Fibroblast of lung (primary cell): ENCODE measurements around the gene ERVFRD-1. TPM values are rescaled to one million over a fixed set of nuclear protein-coding genes. Genes with fewer than 3 reads are reported as not detected.
"Not testable (repeated sequence)": the region's sequence is repeated elsewhere in the genome, so short reads cannot be mapped to it uniquely, and the experiment has no call there.

Experiments
- DNase-seq, 2 donors: peaks; one replicate each; pipeline versions ENCODE4 v3.0.0 to v3.0.0-alpha.2; 2010; ENCODE audit warnings: low read depth in 2 of 2
- H2AFZ ChIP-seq: 2 replicates; pipeline ENCODE4 v1.5.1; 2012; ENCODE audit warnings: low read length, control low read depth, inconsistent platforms
- H3K27ac ChIP-seq: 2 replicates; pipeline ENCODE4 v1.5.1; 2011; ENCODE audit warnings: low read length, control low read depth; ENCODE audit not compliant: insufficient read depth
- H3K27me3 ChIP-seq: 2 replicates; pipeline ENCODE4 v1.5.1; 2011; ENCODE audit warnings: mild to moderate bottlenecking, low read length; ENCODE audit not compliant: control insufficient read depth, insufficient read depth
- H3K36me3 ChIP-seq: 2 replicates; pipeline ENCODE4 v1.5.1; 2011; ENCODE audit warnings: low read length; ENCODE audit not compliant: control insufficient read depth, insufficient read depth
- H3K4me1 ChIP-seq: 2 replicates; pipeline ENCODE4 v1.5.1; 2011; ENCODE audit warnings: low read length; ENCODE audit not compliant: control insufficient read depth, insufficient read depth; ENCODE audit errors: extremely low read depth
- H3K4me2 ChIP-seq: 2 replicates; pipeline ENCODE4 v1.5.1; 2011; ENCODE audit warnings: low read length, control low read depth; ENCODE audit not compliant: insufficient read depth; ENCODE audit errors: extremely low read depth
- H3K4me3 ChIP-seq, 4 experiments: fragments of 200-600 bp in 1 of 4; sonication (generic) in 1 of 4; replicated peaks in 1 of 4; 2 replicates each; pipeline ENCODE4 v1.5.1; 2011 to 2016; ENCODE audit warnings: low read length in 4 of 4, low read depth in 3 of 4, mild to moderate bottlenecking in 3 of 4, control low read depth in 2 of 4, inconsistent platforms in 1 of 4, mixed read lengths in 1 of 4; ENCODE audit not compliant: insufficient read depth in 1 of 4; ENCODE audit errors: control extremely low read depth in 1 of 4
- H3K79me2 ChIP-seq: 2 replicates; pipeline ENCODE4 v1.5.1; 2012; ENCODE audit warnings: mild to moderate bottlenecking, low read length, inconsistent platforms; ENCODE audit not compliant: control insufficient read depth, insufficient read depth
- H3K9ac ChIP-seq: 2 replicates; pipeline ENCODE4 v1.5.1; 2011; ENCODE audit warnings: mild to moderate bottlenecking, low read length, control low read depth; ENCODE audit not compliant: insufficient read depth
- H3K9me3 ChIP-seq: 2 replicates; pipeline ENCODE4 v1.5.1; 2012; ENCODE audit warnings: low read depth, low read length; ENCODE audit not compliant: control insufficient read depth, insufficient read depth
- H4K20me1 ChIP-seq: 2 replicates; pipeline ENCODE4 v1.5.1; 2011; ENCODE audit warnings: low read length; ENCODE audit not compliant: control insufficient read depth, insufficient read depth; ENCODE audit errors: extremely low read depth
- EZH2 ChIP-seq: IDR thresholded peaks from 2 replicates; pipeline ENCODE4 v1.5.1; 2012; ENCODE audit warnings: low read length, control low read depth, mild to moderate bottlenecking; ENCODE audit errors: missing control alignments
- polyA plus RNA-seq, 2 donors: library from polyadenylated mRNA; depleted of rRNA in 1 of 2; stranded (reverse) in 1 of 2; unstranded in 1 of 2; fragments of >200 nt; gene quantifications; 2 replicates each; pipeline ENCODE4 v1.2.1, GENCODE V29; 2011 to 2012; ENCODE audit warnings: missing spikeins in 1 of 2
- total RNA-seq: library from RNA; depleted of rRNA; stranded (reverse); fragments of >200 nt; gene quantifications from 2 replicates; pipeline ENCODE4 v1.2.1, GENCODE V29; 2014
- TF ChIP-seq, protein P1 (sequence below), 2 donors: IDR thresholded peaks in 1 of 2; conservative IDR thresholded peaks in 1 of 2; 1 replicate in 1 of 2; 2 replicates in 1 of 2; pipeline ENCODE4 v1.5.1; 2011 to 2012; ENCODE audit warnings: low read length in 2 of 2, control low read depth in 1 of 2, inconsistent platforms in 1 of 2, low read depth in 1 of 2, mild to moderate bottlenecking in 1 of 2

The ERVFRD-1 gene
- total and polyA plus RNA-seq, 2 donors (not counting 1 experiment from before 2014, with no cell fraction given) = not detected

- Histone ChIP-seq H3K4me1 (peaks cover 2% of the 10 kb centered on the region), H3K27ac (no peak overlapping the region), H3K27me3 (no peaks in the 10 kb centered on the region), H3K79me2 (peaks cover 4% of the 10 kb centered on the region), H3K4me3 (no peak overlapping the region), H3K36me3 (no peaks in the 10 kb centered on the region), H3K4me2 (no peak overlapping the region), H4K20me1 (no peaks in the 10 kb centered on the region), H2AFZ (no peak overlapping the region), H3K9ac (no peak overlapping the region), H3K9me3 (no peaks in the 10 kb centered on the region)
- no peak for DNase-seq
- no peak for TF ChIP-seq EZH2
- TF ChIP-seq, protein P1, sequence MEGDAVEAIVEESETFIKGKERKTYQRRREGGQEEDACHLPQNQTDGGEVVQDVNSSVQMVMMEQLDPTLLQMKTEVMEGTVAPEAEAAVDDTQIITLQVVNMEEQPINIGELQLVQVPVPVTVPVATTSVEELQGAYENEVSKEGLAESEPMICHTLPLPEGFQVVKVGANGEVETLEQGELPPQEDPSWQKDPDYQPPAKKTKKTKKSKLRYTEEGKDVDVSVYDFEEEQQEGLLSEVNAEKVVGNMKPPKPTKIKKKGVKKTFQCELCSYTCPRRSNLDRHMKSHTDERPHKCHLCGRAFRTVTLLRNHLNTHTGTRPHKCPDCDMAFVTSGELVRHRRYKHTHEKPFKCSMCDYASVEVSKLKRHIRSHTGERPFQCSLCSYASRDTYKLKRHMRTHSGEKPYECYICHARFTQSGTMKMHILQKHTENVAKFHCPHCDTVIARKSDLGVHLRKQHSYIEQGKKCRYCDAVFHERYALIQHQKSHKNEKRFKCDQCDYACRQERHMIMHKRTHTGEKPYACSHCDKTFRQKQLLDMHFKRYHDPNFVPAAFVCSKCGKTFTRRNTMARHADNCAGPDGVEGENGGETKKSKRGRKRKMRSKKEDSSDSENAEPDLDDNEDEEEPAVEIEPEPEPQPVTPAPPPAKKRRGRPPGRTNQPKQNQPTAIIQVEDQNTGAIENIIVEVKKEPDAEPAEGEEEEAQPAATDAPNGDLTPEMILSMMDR (conservative IDR thresholded peaks at IDR 0.05 in 1 of 2, IDR thresholded peaks at IDR 0.05 in 1 of 2; ENCODE audit: low read depth in 1 of 2, low read length in 2 of 2) = no peak
These were observed 21.8 kb downstream of the ERVFRD-1 start for GRCh38 chr6:11089695-11090094.

DNA sequence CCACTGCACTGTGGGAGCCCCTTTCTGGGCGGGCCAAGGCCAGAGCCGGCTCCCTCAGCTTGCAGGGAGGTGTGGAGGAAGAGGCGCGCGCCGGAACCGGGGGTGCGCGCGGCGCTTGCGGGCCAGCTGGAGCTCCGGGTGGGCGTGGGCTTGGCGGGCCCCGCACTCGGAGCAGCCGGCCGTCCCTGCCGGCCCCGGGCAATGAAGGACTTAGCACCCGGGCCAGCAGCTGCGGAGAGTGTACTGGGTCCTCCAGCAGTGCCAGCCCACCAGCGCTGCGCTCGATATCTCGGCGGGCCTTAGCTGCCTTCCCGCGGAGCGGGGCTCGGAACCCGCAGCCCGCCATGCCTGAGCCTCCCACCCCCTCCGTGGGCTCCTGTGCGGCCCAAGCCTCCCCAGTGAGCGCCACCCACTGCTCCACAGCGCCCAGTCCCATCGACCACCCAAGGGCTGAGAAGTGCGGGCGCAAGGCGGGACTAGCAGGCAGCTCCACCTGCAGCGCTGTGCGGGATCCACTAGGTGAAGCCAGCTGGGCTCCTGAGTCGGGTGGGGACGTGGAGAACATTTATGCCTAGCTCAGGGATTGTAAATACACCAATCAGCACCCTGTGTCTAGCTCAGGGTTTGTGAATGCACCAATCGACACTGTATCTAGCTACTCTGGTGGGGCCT lies 24.2 kb downstream of the ERVFRD-1 start:
- not testable (repeated sequence) for H4K20me1 ChIP-seq, H3K9me3 ChIP-seq, H3K4me1 ChIP-seq, H3K79me2 ChIP-seq, H2AFZ ChIP-seq, H3K27ac ChIP-seq, H3K27me3 ChIP-seq, H3K4me3 ChIP-seq, H3K9ac ChIP-seq, H3K36me3 ChIP-seq, H3K4me2 ChIP-seq, DNase-seq

DNA sequence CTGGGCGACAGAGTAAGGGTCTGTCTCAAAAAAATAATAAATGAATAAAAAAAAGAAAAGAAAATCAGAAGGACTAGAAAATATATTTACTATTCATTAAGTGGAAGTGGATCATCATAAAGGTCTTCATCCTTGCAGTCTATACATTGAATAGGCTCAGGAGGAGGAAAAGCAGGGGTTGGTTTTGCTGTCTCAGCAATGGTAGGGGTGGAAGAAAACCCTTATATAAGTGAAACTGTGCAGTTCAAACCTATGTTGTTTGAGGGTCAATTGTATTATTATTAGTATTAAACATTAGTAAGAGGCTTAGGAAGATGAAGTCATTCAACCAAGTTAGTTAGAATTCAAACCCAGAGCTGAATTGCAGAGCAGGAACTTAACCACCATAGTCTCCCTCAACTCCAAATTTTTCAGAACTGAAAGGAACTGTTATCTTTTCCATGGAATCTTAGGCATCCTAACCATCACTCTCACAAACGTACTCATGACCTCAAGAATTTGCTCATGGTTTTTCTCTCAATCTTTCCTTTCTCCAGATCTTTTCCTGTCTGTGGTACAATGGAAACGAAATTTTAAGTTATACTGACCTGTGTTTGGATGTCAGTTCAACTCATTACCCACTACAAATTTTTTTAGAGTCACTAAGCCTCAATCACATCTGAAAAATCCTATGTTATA lies 25.6 kb downstream of the ERVFRD-1 start:
- Histone ChIP-seq H3K4me2 (no peak overlapping the region), H3K36me3 (no peaks in the 10 kb centered on the region), H3K4me1 (no peaks in the 10 kb centered on the region), H3K9ac (no peak overlapping the region), H3K27ac (no peak overlapping the region), H4K20me1 (no peaks in the 10 kb centered on the region), H3K27me3 (no peaks in the 10 kb centered on the region), H2AFZ (no peak overlapping the region), H3K9me3 (no peaks in the 10 kb centered on the region), H3K79me2 (no peaks in the 10 kb centered on the region), H3K4me3 (no peak overlapping the region)
- no peak for TF ChIP-seq EZH2
- TF ChIP-seq, protein P1 (conservative IDR thresholded peaks at IDR 0.05 in 1 of 2, IDR thresholded peaks at IDR 0.05 in 1 of 2; ENCODE audit: low read depth in 1 of 2, low read length in 2 of 2) = no peak
- peak; percentile 11 to 92 for DNase-seq
